Ishikawa (cell line): Measurements from ENCODE around the gene CELF2.

Experiments used
- EP300 ChIP-seq: IDR thresholded peaks from 2 replicates; pipeline ENCODE4 v1.6.1; 2012; ENCODE audit warnings: borderline replicate concordance
- RAD21 ChIP-seq: IDR thresholded peaks from 2 replicates; pipeline ENCODE4 v1.6.1; 2012; ENCODE audit warnings: low read depth
- USF1 ChIP-seq: IDR thresholded peaks from 2 replicates; pipeline ENCODE4 v1.6.1; 2012

- no peak for TF ChIP-seq USF1
- TF ChIP-seq RAD21, result no peak
- TF ChIP-seq EP300, result no peak
These were observed 295.8 kb downstream of the CELF2 start for GRCh38 chr10:11313463-11313862.
